Neural progenitor cell (in vitro differentiated cells): Measurements from ENCODE around the gene NOPCHAP1.

Source experiments
- EZH2 ChIP-seq: fragments of 200-600 bp; sonication (generic); IDR thresholded peaks from 2 replicates; pipeline ENCODE4 v1.6.1; 2017; ENCODE audit warnings: antibody characterized with exemption, mild to moderate bottlenecking, moderate library complexity
- TF ChIP-seq, protein P1 (sequence below): fragments of 200-600 bp; sonication (generic); IDR thresholded peaks from 2 replicates; pipeline ENCODE4 v1.5.1; 2017; ENCODE audit warnings: antibody characterized with exemption, mild to moderate bottlenecking

DNA sequence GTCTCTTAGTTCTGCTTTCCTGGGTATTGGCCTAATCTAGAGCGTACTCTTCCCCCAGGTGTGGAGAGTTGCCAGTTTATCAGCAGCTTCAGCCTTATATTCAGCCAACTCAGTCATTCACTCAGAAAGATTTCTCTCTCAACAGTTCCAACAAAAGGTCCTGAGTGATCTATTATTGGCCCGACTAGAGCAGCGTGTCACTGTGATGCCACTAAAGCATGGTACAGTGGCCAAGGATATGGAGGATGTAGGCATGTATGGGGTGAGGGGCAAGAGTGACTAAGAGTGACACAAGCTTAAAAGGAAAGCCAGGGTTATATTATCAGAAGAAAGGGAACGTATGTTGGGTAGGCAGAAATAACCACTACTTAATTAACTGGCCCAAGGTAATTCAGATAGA lies 4.8 kb downstream of the NOPCHAP1 start:
- TF ChIP-seq, protein P1, sequence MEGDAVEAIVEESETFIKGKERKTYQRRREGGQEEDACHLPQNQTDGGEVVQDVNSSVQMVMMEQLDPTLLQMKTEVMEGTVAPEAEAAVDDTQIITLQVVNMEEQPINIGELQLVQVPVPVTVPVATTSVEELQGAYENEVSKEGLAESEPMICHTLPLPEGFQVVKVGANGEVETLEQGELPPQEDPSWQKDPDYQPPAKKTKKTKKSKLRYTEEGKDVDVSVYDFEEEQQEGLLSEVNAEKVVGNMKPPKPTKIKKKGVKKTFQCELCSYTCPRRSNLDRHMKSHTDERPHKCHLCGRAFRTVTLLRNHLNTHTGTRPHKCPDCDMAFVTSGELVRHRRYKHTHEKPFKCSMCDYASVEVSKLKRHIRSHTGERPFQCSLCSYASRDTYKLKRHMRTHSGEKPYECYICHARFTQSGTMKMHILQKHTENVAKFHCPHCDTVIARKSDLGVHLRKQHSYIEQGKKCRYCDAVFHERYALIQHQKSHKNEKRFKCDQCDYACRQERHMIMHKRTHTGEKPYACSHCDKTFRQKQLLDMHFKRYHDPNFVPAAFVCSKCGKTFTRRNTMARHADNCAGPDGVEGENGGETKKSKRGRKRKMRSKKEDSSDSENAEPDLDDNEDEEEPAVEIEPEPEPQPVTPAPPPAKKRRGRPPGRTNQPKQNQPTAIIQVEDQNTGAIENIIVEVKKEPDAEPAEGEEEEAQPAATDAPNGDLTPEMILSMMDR = no peak
- TF ChIP-seq EZH2 = no peak
